Retina (tissue), 1 donor: Measurements from ENCODE around the gene AP3B1.
"Not testable (repeated sequence)": the region's sequence is repeated elsewhere in the genome, so short reads cannot be mapped to it uniquely, and the experiment has no call there.

Experiments
- DNase-seq: peaks from one replicate; pipeline ENCODE4 v3.0.0-alpha.2; 2016

The AP3B1 gene

GRCh38 chr5:78063495-78063894 is 231.0 kb downstream of the AP3B1 start:
- no peak for DNase-seq

DNA sequence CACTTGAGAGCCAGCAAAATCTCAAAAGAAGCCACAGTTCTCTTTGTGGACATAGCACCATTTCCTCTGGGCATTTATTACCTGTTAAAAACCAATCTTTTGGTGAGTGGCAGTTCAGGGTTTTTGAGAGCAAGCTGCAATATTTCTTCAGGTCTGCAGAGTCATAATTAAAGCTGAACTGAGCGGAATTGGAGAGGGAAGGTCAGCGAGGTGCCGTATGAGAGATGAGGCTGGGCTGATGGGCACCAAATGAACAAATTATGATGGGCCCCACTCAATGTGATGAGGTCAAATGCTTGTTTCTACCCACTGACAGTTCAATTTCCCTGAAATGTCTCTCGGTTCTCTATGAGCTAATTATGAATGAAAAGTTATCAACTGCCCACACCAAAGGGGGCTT is 231.9 kb downstream of the AP3B1 start:
- no peak for DNase-seq

GRCh38 chr5:78060421-78060820 is 234.1 kb downstream of the AP3B1 start:
- no peak for DNase-seq

GRCh38 chr5:78058625-78059024 is 235.9 kb downstream of the AP3B1 start:
- DNase-seq: no peak

DNA sequence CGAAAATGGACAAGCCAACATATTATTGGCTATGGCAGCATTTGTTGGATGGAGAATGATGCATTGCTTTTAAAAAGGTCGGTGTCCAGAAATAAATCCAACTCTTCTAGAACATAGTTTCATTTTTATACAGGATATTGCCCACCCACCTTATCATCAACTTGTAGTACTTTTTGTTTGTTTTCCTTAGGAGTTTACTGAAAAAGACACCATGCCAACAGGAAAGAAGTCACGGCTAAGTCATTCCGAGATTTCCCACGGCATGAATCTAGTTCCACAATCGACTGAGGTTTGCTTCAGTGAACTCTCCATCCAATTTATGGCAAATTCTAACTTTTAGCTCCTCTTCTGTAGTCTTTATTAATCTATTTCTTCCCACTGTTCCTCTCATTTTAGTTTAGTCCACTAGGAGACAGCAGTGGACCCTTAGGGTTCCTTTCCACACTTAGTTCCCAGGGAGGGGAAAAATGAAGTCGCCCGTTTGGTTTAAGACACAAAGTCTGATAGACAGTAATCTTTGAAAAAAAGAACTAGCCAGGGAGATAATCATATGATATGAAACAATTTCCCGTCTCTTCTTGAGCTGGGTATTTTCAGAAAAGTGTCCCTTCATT is 237.5 kb downstream of the AP3B1 start:
- no peak for DNase-seq

DNA sequence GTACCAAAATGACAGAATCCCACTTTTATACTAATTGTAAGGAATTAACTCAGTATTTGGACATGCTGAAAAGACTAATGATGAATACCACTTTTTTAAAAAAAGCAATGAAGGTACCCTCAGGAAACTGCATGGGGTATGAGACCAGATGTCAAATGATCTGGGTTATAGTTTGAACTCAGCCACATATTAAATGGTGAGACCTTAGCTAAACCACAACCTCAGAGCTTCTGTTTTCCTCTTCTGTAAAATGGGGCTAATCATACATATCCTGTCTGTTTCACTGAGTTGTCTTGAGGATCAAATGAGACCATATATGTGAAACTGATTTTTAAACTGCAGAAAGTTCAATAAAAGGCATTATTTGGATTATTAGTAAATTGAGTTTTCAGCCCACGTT is 238.4 kb downstream of the AP3B1 start:
- DNase-seq: no peak

DNA sequence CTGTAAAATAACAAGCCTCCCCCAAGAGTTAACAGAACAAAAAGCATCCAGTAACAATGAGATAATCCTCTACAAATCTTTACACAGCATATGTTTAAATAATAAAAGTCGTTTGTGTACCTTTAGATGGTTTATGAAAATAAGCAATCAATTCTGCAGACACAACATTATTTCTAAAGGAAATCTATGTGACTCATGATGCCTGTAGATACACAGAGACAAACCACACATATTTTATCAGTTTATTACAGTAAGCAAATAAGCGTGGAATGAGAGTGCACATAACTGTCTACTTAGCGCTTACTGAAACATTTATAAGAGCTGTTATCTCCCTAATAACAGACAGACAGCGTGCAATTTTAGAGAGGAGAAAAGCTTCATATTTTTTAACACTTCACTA is 243.6 kb downstream of the AP3B1 start:
- no peak for DNase-seq

DNA sequence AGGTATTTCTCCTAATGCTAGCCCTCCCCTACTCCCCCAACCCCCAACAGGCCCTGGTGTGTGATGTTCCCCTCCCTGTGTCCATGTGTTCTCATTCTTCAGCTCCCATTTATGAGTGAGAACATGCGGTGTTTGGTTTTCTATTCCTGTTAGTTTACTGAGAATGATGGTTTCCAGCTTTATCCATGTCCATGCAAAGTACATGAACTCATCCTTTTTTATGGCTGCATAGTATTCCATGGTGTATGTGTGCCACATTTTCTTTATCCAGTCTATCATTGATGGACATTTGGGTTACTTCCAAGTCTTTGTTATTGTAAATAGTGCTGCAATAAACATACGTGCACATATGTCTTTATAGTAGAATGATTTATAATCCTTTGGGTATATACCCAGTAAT is 247.7 kb downstream of the AP3B1 start:
- not testable (repeated sequence) for DNase-seq

DNA sequence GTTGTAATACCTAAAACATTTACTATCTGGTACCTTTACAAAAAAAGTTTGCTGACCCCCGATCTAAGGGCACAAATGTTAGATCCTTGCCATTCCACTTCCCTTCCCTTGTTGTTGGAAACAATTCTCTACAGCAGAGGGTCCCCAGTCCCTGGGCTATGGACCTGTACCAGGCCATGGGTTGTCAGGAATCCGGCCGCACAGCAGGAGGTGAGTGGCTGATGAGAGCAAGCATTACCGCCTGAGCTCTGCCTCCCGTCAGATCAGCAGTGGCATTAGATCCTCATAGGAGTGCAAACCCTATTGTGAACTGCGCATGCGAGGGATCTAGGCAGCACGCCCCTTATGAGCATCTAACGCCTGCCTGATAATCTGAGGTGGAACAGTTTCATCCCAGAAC is 248.5 kb downstream of the AP3B1 start:
- no peak for DNase-seq

- no peak for DNase-seq
These were observed 252.7 kb downstream of the AP3B1 start for GRCh38 chr5:78041805-78042204.

- DNase-seq: no peak
These were observed 269.0 kb downstream of the AP3B1 start for GRCh38 chr5:78025540-78025939.

DNA sequence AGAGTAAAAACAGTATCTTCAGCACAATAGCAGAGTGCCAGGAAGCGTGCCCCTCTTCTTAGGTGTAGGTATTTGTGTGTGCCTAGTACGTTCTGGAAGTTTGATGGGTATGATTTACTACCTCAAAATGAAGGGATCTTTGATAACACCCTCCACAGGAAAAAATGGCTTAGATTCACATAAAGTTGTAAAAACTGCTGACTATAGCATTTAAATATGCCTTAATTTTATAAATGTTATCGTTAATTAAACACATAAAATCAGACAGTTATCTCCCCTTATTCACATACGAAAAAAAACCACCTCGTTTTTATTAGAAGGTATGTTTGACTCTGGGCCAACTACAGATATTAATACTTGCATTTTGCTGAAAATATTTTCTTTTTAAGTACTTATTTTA is 274.8 kb downstream of the AP3B1 start:
- DNase-seq: no peak

DNA sequence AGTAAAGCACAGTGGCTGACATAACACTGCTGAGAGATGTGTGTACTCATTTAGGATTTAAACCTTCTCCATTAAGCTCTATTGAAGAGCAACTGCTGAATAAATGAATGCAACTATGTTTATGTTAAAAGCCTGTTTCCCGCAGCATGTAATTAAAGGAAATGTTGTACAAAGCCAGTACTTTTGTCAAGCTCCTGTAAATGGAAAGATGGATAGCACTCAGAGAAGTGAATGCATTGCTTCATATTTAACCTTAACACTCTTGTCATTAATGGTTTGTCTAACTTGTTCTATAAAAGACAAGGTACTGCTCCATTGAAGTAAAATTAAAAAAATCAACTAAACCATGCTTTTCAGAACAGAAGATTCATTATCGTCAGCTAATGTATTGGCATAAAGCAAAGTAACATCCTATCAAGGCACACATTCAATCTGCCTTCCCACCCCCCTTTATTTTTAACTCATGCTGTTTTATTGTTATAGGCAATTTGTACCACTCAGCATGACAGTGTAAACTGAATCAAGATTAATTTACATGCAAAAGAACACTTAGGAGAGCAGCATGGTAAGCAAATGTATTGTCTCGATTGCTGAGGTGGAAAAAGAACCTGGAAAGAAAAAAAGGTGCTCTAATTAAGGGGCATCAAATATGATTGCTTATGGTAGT is 277.5 kb downstream of the AP3B1 start:
- no peak for DNase-seq

DNA sequence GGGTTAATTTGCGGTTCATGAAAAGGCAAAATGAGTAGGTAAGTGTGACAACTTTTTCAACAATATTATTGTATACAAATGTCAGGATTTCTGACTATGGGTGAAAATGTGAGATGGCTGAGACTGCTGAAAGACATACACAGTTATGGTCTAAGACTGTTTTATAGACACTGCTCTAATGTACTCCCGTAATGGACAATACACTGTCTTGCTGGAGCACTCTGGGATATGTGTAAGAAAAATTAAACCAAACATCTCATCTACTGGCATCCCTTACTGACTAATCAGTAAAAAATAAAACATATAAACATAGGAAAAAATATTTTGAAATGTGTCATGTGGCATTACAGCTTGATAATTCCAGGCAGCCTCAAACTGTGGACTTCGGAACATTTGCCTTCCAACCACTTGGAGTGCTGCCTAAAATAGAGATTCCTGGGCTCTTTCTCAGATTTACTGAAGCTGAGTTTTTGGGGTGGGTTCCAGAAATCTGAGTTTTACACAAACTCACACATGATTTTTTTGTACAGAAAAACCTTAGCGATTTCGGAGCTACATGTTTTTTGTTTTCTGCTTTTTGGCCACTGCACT is 284.5 kb downstream of the AP3B1 start:
- no peak for DNase-seq

GRCh38 chr5:78008356-78008967 is 286.0 kb downstream of the AP3B1 start:
- DNase-seq: peak; percentile 51

DNA sequence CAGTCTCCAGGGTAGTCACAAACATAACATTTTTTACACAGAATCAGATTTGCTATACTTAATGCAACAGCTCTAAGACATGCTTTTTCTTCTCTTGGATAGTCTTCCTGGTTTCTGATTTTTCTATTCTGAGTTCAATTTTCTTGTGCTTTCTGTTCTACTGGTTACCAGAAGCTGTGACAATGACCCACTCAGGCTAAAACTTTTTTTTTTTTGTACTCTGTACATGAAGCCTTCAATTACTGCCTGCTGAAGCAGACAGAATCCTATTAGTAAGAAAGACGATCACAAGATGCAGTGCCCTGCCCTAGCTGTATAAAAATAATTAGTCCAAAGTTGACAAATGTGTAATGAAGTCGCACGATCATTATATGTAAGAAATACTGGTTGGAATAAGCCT is 287.3 kb downstream of the AP3B1 start:
- DNase-seq: peak; percentile 33

- no peak for DNase-seq
These were observed 288.0 kb downstream of the AP3B1 start for GRCh38 chr5:78006449-78006848.

GRCh38 chr5:78005021-78005785 is 289.3 kb downstream of the AP3B1 start:
- no peak for DNase-seq

DNA sequence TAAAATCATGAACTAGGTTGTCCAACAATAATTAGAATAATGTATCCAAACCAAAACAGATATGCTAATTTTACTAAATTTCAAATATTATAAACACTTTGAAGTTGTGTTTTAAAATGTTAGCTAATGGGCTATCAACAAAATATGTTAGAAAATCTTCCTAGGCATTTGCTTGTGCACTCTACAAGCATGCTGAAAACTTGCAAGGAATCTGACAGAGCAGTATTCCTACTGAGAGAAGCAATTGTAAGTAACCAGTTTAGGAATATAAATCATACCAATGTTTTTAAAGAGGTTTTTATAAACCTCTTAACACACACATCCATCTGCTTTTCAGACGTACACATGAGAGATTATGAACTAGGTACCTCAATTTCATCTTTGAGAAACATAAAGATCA is 289.9 kb downstream of the AP3B1 start:
- DNase-seq: no peak

GRCh38 chr5:78003919-78004318 is 290.6 kb downstream of the AP3B1 start:
- peak; percentile 85 for DNase-seq

DNA sequence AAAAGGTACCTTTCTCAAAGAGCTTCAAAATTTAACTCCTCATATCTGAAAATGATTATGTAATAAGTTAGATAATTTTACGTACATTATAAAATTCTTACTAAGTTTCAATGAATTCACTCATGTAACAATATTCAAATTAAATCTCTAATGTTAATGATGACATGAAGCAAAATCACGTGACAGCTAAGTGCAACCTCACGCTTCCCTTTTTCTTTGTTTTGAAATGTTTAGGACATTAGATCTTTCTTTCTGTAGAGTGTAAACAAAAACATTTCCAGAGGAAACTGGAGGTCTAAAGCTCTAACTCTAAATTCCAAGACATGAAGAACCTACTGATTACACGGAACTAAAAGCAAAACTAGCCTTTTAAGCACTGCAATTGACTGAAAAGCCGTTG is 291.0 kb downstream of the AP3B1 start:
- DNase-seq: no peak

GRCh38 chr5:78002690-78003089 is 291.8 kb downstream of the AP3B1 start:
- DNase-seq: no peak

DNA sequence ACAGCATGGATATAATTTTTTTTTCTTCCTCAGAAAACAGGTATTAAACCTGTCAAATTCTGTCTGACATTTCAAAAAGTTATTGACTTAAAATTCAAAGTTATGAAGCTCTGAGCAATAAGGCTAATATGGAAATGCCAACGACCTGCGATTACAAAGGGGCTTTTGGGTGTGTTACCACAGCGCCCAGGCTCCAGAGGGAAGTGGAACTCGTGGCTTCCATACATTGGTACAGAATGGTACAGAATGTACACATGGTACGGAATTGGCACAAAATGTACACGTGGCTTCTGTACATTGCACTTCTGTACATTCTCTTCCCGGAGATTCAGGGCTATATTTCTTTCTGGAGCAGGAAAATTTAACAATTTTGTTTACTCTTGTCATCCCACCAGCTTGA is 293.3 kb downstream of the AP3B1 start:
- no peak for DNase-seq
